ENCODE results near the gene GNB5. TPM values are rescaled to one million over a fixed set of nuclear protein-coding genes. Genes with fewer than 3 reads are reported as not detected.

The GNB5 gene
- total RNA-seq, 1 donor from 2014 or later = 48.6 TPM

GRCh38 chr15:52137432-52138357 is 53.5 kb downstream of the GNB5 start:
- intact Hi-C loops (cut with DNase I) = no loop called here
- Histone ChIP-seq H3K9me3 (no peaks in the 10 kb centered on the region), H3K36me3 (peaks cover 0 to 7% of the 10 kb centered on the region in 2 donors), H3K27ac (peak overlapping the region; percentile 69), H3K4me1 (peaks cover 41% of the 10 kb centered on the region), H3K4me3 (no peak overlapping the region), H3K27me3 (no peaks in the 10 kb centered on the region)
- TF ChIP-seq POLR2AphosphoS5 (IDR thresholded peaks at IDR 0.05; ENCODE audit: insufficient read depth in 1 of 2, low read depth in 1 of 2) (no peak), POLR2A (IDR thresholded peaks at IDR 0.05) (no peak), CTCF (IDR thresholded peaks at IDR 0.05) (no peak)
- no peak for DNase-seq (ENCODE audit: extremely low spot score in 2 of 2)

- TF ChIP-seq POLR2AphosphoS5 (IDR thresholded peaks at IDR 0.05; ENCODE audit: insufficient read depth in 1 of 2, low read depth in 1 of 2) (peak in 1 of 2 donors; percentile 36), CTCF (IDR thresholded peaks at IDR 0.05) (no peak), POLR2A (IDR thresholded peaks at IDR 0.05) (no peak)
- peaks cover 0 to 7% of the 10 kb centered on the region in 2 donors for H3K36me3 ChIP-seq
- no peaks in the 10 kb centered on the region for H3K27me3 ChIP-seq
- intact Hi-C loops (cut with DNase I) = no loop called here
- peak overlapping the region; percentile 69 for H3K27ac ChIP-seq
- peaks cover 41% of the 10 kb centered on the region for H3K4me1 ChIP-seq
- no peak for DNase-seq (ENCODE audit: extremely low spot score in 2 of 2)
- no peak overlapping the region for H3K4me3 ChIP-seq
- H3K9me3 ChIP-seq = no peaks in the 10 kb centered on the region
These were observed 54.7 kb downstream of the GNB5 start for GRCh38 chr15:52136442-52136980.

GRCh38 chr15:52134502-52135144 is 56.6 kb downstream of the GNB5 start:
- H3K27me3 ChIP-seq = no peaks in the 10 kb centered on the region
- intact Hi-C loops (cut with DNase I) = no loop called here
- H3K36me3 ChIP-seq = peaks cover 0 to 8% of the 10 kb centered on the region in 2 donors
- no peaks in the 10 kb centered on the region for H3K9me3 ChIP-seq
- DNase-seq (ENCODE audit: extremely low spot score in 2 of 2) = no peak
- H3K4me1 ChIP-seq = peaks cover 32% of the 10 kb centered on the region
- no peak overlapping the region for H3K4me3 ChIP-seq
- TF ChIP-seq CTCF (IDR thresholded peaks at IDR 0.05) (no peak), POLR2A (IDR thresholded peaks at IDR 0.05) (no peak), POLR2AphosphoS5 (IDR thresholded peaks at IDR 0.05; ENCODE audit: insufficient read depth in 1 of 2, low read depth in 1 of 2) (no peak)
- no peak overlapping the region for H3K27ac ChIP-seq

GRCh38 chr15:52133510-52134220 is 57.5 kb downstream of the GNB5 start:
- intact Hi-C loops (cut with DNase I) = no loop called here
- peaks cover 0 to 8% of the 10 kb centered on the region in 2 donors for H3K36me3 ChIP-seq
- DNase-seq (ENCODE audit: extremely low spot score in 2 of 2) = no peak
- H3K27me3 ChIP-seq = no peaks in the 10 kb centered on the region
- TF ChIP-seq POLR2A (IDR thresholded peaks at IDR 0.05) (no peak), POLR2AphosphoS5 (IDR thresholded peaks at IDR 0.05; ENCODE audit: insufficient read depth in 1 of 2, low read depth in 1 of 2) (no peak), CTCF (IDR thresholded peaks at IDR 0.05) (no peak)
- H3K27ac ChIP-seq = no peak overlapping the region
- peaks cover 29% of the 10 kb centered on the region for H3K4me1 ChIP-seq
- H3K9me3 ChIP-seq = no peaks in the 10 kb centered on the region
- no peak overlapping the region for H3K4me3 ChIP-seq
